HG02642 (cell line): ENCODE results near the gene GFRA1.
"Not testable (repeated sequence)": the region's sequence is repeated elsewhere in the genome, so short reads cannot be mapped to it uniquely, and the experiment has no call there.

Source experiments
- ATAC-seq: cut with Tn5 transposase; IDR thresholded peaks from one replicate; pipeline ENCODE4 v1.9.1; 2021; ENCODE audit warnings: mild to moderate bottlenecking; ENCODE audit not compliant: unreplicated experiment, poor library complexity

The GFRA1 gene

GRCh38 chr10:116165941-116166340, 107.1 kb downstream of the GFRA1 start:
- ATAC-seq, result not testable (repeated sequence)

- no peak for ATAC-seq
Observed at GRCh38 chr10:116164291-116164690, 108.7 kb downstream of the GFRA1 start.

GRCh38 chr10:116163333-116164131, 109.5 kb downstream of the GFRA1 start:
- no peak for ATAC-seq

- no peak for ATAC-seq
Observed at GRCh38 chr10:116162851-116163250, 110.2 kb downstream of the GFRA1 start.

- ATAC-seq, result no peak
Observed at GRCh38 chr10:116160271-116160670, 112.7 kb downstream of the GFRA1 start.

GRCh38 chr10:116159197-116159596, 113.8 kb downstream of the GFRA1 start:
- no peak for ATAC-seq

- no peak for ATAC-seq
Observed at GRCh38 chr10:116158036-116158435, 115.0 kb downstream of the GFRA1 start.

- no peak for ATAC-seq
Observed at GRCh38 chr10:116157485-116157884, 115.5 kb downstream of the GFRA1 start.

GRCh38 chr10:116156819-116157218, 116.2 kb downstream of the GFRA1 start:
- ATAC-seq, result no peak

GRCh38 chr10:116155191-116155590, 117.8 kb downstream of the GFRA1 start:
- ATAC-seq, result no peak

- no peak for ATAC-seq
Observed at GRCh38 chr10:116154651-116155050, 118.4 kb downstream of the GFRA1 start.

GRCh38 chr10:116151076-116151475, 121.9 kb downstream of the GFRA1 start:
- no peak for ATAC-seq

GRCh38 chr10:116150606-116151005, 122.4 kb downstream of the GFRA1 start:
- no peak for ATAC-seq

- no peak for ATAC-seq
Observed at GRCh38 chr10:116147147-116147905, 125.7 kb downstream of the GFRA1 start.

GRCh38 chr10:116146372-116147140, 126.5 kb downstream of the GFRA1 start:
- ATAC-seq, result no peak

- no peak for ATAC-seq
Observed at GRCh38 chr10:116143673-116144222, 129.3 kb downstream of the GFRA1 start.

GRCh38 chr10:116141855-116142254, 131.2 kb downstream of the GFRA1 start:
- ATAC-seq, result no peak

GRCh38 chr10:116141246-116141645, 131.8 kb downstream of the GFRA1 start:
- ATAC-seq, result no peak

- no peak for ATAC-seq
Observed at GRCh38 chr10:116139886-116140285, 133.1 kb downstream of the GFRA1 start.

GRCh38 chr10:116138897-116139296, 134.1 kb downstream of the GFRA1 start:
- ATAC-seq, result no peak

- ATAC-seq, result no peak
Observed at GRCh38 chr10:116136261-116136660, 136.7 kb downstream of the GFRA1 start.
